Neuronal stem cell (in vitro differentiated cells): Measurements from ENCODE around the gene DAND5.
A peak's percentile ranks its signal among the peaks of the same experiment; 100 is the strongest.

ENCODE experiments used
- DNase-seq: peaks from one replicate; pipeline ENCODE4 v3.0.0-alpha.2; 2013; ENCODE audit warnings: low spot score
- H2AFZ ChIP-seq: one replicate; pipeline ENCODE4 v1.6.1; 2013; ENCODE audit warnings: mild to moderate bottlenecking, low read length, inconsistent platforms
- H2AK5ac ChIP-seq: 2 replicates; pipeline ENCODE4 v1.6.1; 2013; ENCODE audit warnings: low read depth, mild to moderate bottlenecking, inconsistent platforms, low read length, moderate library complexity, mixed read lengths
- H2BK120ac ChIP-seq: 2 replicates; pipeline ENCODE4 v1.6.1; 2013; ENCODE audit warnings: low read depth, mild to moderate bottlenecking, inconsistent platforms, low read length, moderate library complexity, mixed read lengths
- H2BK12ac ChIP-seq: one replicate; pipeline ENCODE4 v1.6.1; 2013; ENCODE audit warnings: low read length, inconsistent platforms
- H2BK15ac ChIP-seq: 2 replicates; pipeline ENCODE4 v1.6.1; 2013; ENCODE audit warnings: mild to moderate bottlenecking, low read length, inconsistent platforms, mixed read lengths
- H2BK5ac ChIP-seq: one replicate; pipeline ENCODE4 v1.6.1; 2013; ENCODE audit warnings: inconsistent platforms, mild to moderate bottlenecking, low read length, moderate library complexity
- H3K14ac ChIP-seq: one replicate; pipeline ENCODE4 v1.6.1; 2013; ENCODE audit warnings: low read length, inconsistent platforms
- H3K18ac ChIP-seq: 2 replicates; pipeline ENCODE4 v1.6.1; 2013; ENCODE audit warnings: low read length, inconsistent platforms
- H3K23ac ChIP-seq: 2 replicates; pipeline ENCODE4 v1.6.1; 2013; ENCODE audit warnings: low read depth, mild to moderate bottlenecking, mixed read lengths, low read length, inconsistent platforms; ENCODE audit not compliant: poor library complexity
- H3K27ac ChIP-seq: replicated peaks from 3 replicates; pipeline ENCODE4 v1.5.1; 2013; ENCODE audit warnings: low read length, inconsistent platforms
- H3K27me3 ChIP-seq, 3 experiments: 2 replicates each; pipeline ENCODE4 v1.6.1; 2013; ENCODE audit warnings: low read length in 3 of 3, mild to moderate bottlenecking in 2 of 3, inconsistent platforms in 1 of 3, low read depth in 1 of 3, mixed read lengths in 1 of 3, moderate library complexity in 1 of 3; ENCODE audit not compliant: control insufficient read depth in 3 of 3, insufficient read depth in 3 of 3
- H3K36me3 ChIP-seq, 2 donors: replicated peaks in 1 of 2; 2 replicates each; pipeline ENCODE4 v1.6.1; 2013; ENCODE audit warnings: low read length in 2 of 2; ENCODE audit not compliant: control insufficient read depth in 2 of 2, insufficient read depth in 2 of 2
- H3K4ac ChIP-seq: 2 replicates; pipeline ENCODE4 v1.6.1; 2013; ENCODE audit warnings: inconsistent platforms, mild to moderate bottlenecking, low read length, moderate library complexity
- H3K4me1 ChIP-seq, 2 donors: 1 replicate in 1 of 2; 2 replicates in 1 of 2; pipeline ENCODE4 v1.6.1; 2013; ENCODE audit warnings: low read length in 2 of 2, low read depth in 1 of 2; ENCODE audit not compliant: control insufficient read depth in 2 of 2, insufficient read depth in 1 of 2
- H3K4me2 ChIP-seq: one replicate; pipeline ENCODE4 v1.6.1; 2013; ENCODE audit warnings: mild to moderate bottlenecking, low read length, inconsistent platforms; ENCODE audit not compliant: insufficient read depth, poor library complexity, severe bottlenecking
- H3K4me3 ChIP-seq, 2 donors: 2 replicates each; pipeline ENCODE4 v1.5.1; 2013; ENCODE audit warnings: low read length in 2 of 2, mild to moderate bottlenecking in 2 of 2, inconsistent platforms in 1 of 2, moderate library complexity in 1 of 2
- H3K79me1 ChIP-seq: one replicate; pipeline ENCODE4 v1.6.1; 2013; ENCODE audit warnings: low read depth, mild to moderate bottlenecking, inconsistent platforms, low read length, moderate library complexity
- H3K9ac ChIP-seq: one replicate; pipeline ENCODE4 v1.6.1; 2013; ENCODE audit warnings: mild to moderate bottlenecking, low read depth, low read length, inconsistent platforms; ENCODE audit not compliant: poor library complexity
- H3K9me3 ChIP-seq, 2 donors: replicated peaks in 1 of 2; 2 replicates each; pipeline versions ENCODE3 to v1.6.1; 2013; ENCODE audit warnings: low read length in 2 of 2, mild to moderate bottlenecking in 2 of 2, inconsistent platforms in 1 of 2, low read depth in 1 of 2, mixed read lengths in 1 of 2, moderate library complexity in 1 of 2; ENCODE audit not compliant: control insufficient read depth in 2 of 2, insufficient read depth in 1 of 2
- H4K8ac ChIP-seq: one replicate; pipeline ENCODE4 v1.6.1; 2013; ENCODE audit warnings: low read depth, mild to moderate bottlenecking, inconsistent platforms, low read length, moderate library complexity
- H4K91ac ChIP-seq: one replicate; pipeline ENCODE4 v1.6.1; 2013; ENCODE audit warnings: low read length, low read depth, mild to moderate bottlenecking, inconsistent platforms; ENCODE audit not compliant: poor library complexity
- WGBS, 2 donors: extraction: QIAGEN DNeasy Blood & Tissue Kit; methylation state at CpG; one replicate each; pipeline ENCODE4 v1.1.7; 2013; ENCODE audit warnings: missing lambda C conversion rate in 2 of 2, mixed read lengths in 1 of 2; ENCODE audit not compliant: insufficient read length in 2 of 2, insufficient replicate concordance in 1 of 2; ENCODE audit errors: extremely low coverage in 2 of 2; 5-methylcytosine and 5-hydroxymethylcytosine counted together

Gene DAND5

GRCh38 chr19:13016628-13017305 is 47.4 kb downstream of the DAND5 start:
- Histone ChIP-seq H3K27me3 (peaks cover 62 to 99% (median 99%) of the 10 kb centered on the region in 3 experiments), H3K4ac (no peak overlapping the region), H3K4me2 (no peak overlapping the region), H3K9me3 (peaks cover 4 to 9% of the 10 kb centered on the region in 2 donors), H2BK15ac (no peak overlapping the region), H3K27ac (no peak overlapping the region), H3K79me1 (peaks cover 6% of the 10 kb centered on the region), H2BK120ac (no peak overlapping the region), H2BK12ac (no peak overlapping the region), H4K8ac (no peak overlapping the region), H2BK5ac (no peak overlapping the region), H4K91ac (no peak overlapping the region), H3K18ac (no peak overlapping the region), H3K14ac (no peak overlapping the region), H3K23ac (no peak overlapping the region), H3K36me3 (no peaks in the 10 kb centered on the region), H2AFZ (no peak overlapping the region), H3K9ac (no peak overlapping the region), H3K4me3 (no peak overlapping the region), H3K4me1 (peaks cover 4 to 10% of the 10 kb centered on the region in 2 donors), H2AK5ac (no peak overlapping the region)
- no CpG with 5 or more reads among the region's 22 CpGs for WGBS, 2 donors
- DNase-seq: no peak

GRCh38 chr19:13017306-13018034 is 48.1 kb downstream of the DAND5 start:
- Histone ChIP-seq H2BK120ac (no peak overlapping the region), H2BK12ac (no peak overlapping the region), H3K9ac (no peak overlapping the region), H2BK15ac (no peak overlapping the region), H3K4me2 (no peak overlapping the region), H3K27me3 (peaks cover 59 to 99% (median 99%) of the 10 kb centered on the region in 3 experiments), H3K4ac (no peak overlapping the region), H3K36me3 (no peaks in the 10 kb centered on the region), H3K4me3 (no peak overlapping the region), H2AK5ac (no peak overlapping the region), H3K23ac (no peak overlapping the region), H3K18ac (no peak overlapping the region), H2BK5ac (no peak overlapping the region), H4K8ac (no peak overlapping the region), H3K14ac (no peak overlapping the region), H3K9me3 (peaks cover 0 to 3% of the 10 kb centered on the region in 2 donors), H4K91ac (no peak overlapping the region), H3K4me1 (peaks cover 4 to 10% of the 10 kb centered on the region in 2 donors), H3K27ac (no peak overlapping the region), H2AFZ (no peak overlapping the region), H3K79me1 (peaks cover under 1% of the 10 kb centered on the region)
- no peak for DNase-seq
- WGBS, 2 donors: no CpG with 5 or more reads among the region's 14 CpGs

GRCh38 chr19:13018035-13018914 is 48.9 kb downstream of the DAND5 start:
- Histone ChIP-seq H3K14ac (no peak overlapping the region), H3K27me3 (peaks cover 57 to 99% (median 99%) of the 10 kb centered on the region in 3 experiments)

More at GRCh38 chr19:13018035-13018914, 48.9 kb downstream of the DAND5 start:
- Histone ChIP-seq H4K91ac (no peak overlapping the region), H3K4me2 (no peak overlapping the region), H3K79me1 (no peaks in the 10 kb centered on the region), H2BK15ac (no peak overlapping the region), H2BK5ac (no peak overlapping the region), H3K36me3 (no peaks in the 10 kb centered on the region), H3K27ac (no peak overlapping the region), H3K9me3 (peaks cover 0 to 2% of the 10 kb centered on the region in 2 donors), H2AK5ac (peak overlapping the region; percentile 39), H3K18ac (no peak overlapping the region), H3K23ac (no peak overlapping the region), H4K8ac (no peak overlapping the region), H3K4me3 (no peak overlapping the region), H3K4ac (no peak overlapping the region), H3K9ac (no peak overlapping the region), H3K4me1 (peaks cover 5 to 10% of the 10 kb centered on the region in 2 donors), H2BK12ac (no peak overlapping the region), H2AFZ (no peak overlapping the region), H2BK120ac (no peak overlapping the region)
- no CpG with 5 or more reads among the region's 21 CpGs for WGBS, 2 donors
- DNase-seq: no peak
